HEK293 (cell line): ENCODE measurements around the gene ARHGAP10.

Experiments
- CTCF ChIA-PET: fragments of 350-600 bp; formaldehyde crosslinking; extraction: SDS; loops from one replicate; lab custom pipeline; 2021; ENCODE audit warnings: antibody characterized with exemption; lab: Yijun Ruan, JAX
- POLR2A ChIA-PET: fragments of 300-600 bp; formaldehyde crosslinking; extraction: SDS; loops from one replicate; lab custom pipeline; 2020; ENCODE audit warnings: antibody characterized with exemption, inconsistent platforms; lab: Yijun Ruan, JAX
- H3K27ac ChIP-seq: fragments of 200-500 bp; sonication (Bioruptor generic); 2 replicates; pipeline ENCODE4 v1.5.1; 2014; ENCODE audit warnings: low read depth, low read length, control low read depth, inconsistent platforms; ENCODE audit errors: extremely low read depth
- H3K36me3 ChIP-seq, 2 experiments: fragments of 200-500 bp in 1 of 2; sonication (Bioruptor generic) in 1 of 2; 1 replicate in 1 of 2; 2 replicates in 1 of 2; pipeline ENCODE4 v1.5.1; 2014 to 2017; ENCODE audit warnings: inconsistent platforms in 2 of 2, low read length in 2 of 2; ENCODE audit not compliant: control insufficient read depth in 2 of 2, insufficient read depth in 1 of 2
- H3K4me1 ChIP-seq: fragments of 200-500 bp; sonication (Bioruptor generic); 2 replicates; pipeline ENCODE4 v1.5.1; 2014; ENCODE audit warnings: mild to moderate bottlenecking, low read length, inconsistent platforms; ENCODE audit not compliant: control insufficient read depth, insufficient read depth
- H3K4me3 ChIP-seq: 2 replicates; pipeline ENCODE4 v1.5.1; 2011; ENCODE audit warnings: low read depth, mild to moderate bottlenecking, control low read depth, low read length, moderate library complexity
- H3K9me3 ChIP-seq: fragments of 200-500 bp; sonication (Bioruptor generic); 2 replicates; pipeline ENCODE4 v1.5.1; 2014; ENCODE audit warnings: low read depth, low read length, inconsistent platforms; ENCODE audit not compliant: control insufficient read depth, insufficient read depth
- FEZF1 ChIP-seq: fragments of 450-650 bp; formaldehyde crosslinking; IDR thresholded peaks from 2 replicates; pipeline ENCODE4 v1.5.1; 2016; ENCODE audit warnings: missing biosample characterization, missing genetic modification characterization
- GLIS1 ChIP-seq: fragments of 450-650 bp; formaldehyde crosslinking; IDR thresholded peaks from 2 replicates; pipeline ENCODE4 v1.5.1; 2016; ENCODE audit warnings: missing biosample characterization, missing genetic modification characterization
- HIC1 ChIP-seq: fragments of 450-650 bp; formaldehyde crosslinking; IDR thresholded peaks from 2 replicates; pipeline ENCODE4 v1.5.1; 2016; ENCODE audit warnings: missing biosample characterization, missing genetic modification characterization
- IKZF3 ChIP-seq: fragments of 450-650 bp; IDR thresholded peaks from 2 replicates; pipeline ENCODE4 v1.5.0; 2018; ENCODE audit warnings: missing biosample characterization, mild to moderate bottlenecking, missing genetic modification characterization, moderate library complexity
- OSR2 ChIP-seq: fragments of 450-650 bp; formaldehyde crosslinking; IDR thresholded peaks from 2 replicates; pipeline ENCODE4 v1.5.1; 2016; ENCODE audit warnings: missing biosample characterization, missing genetic modification characterization
- PATZ1 ChIP-seq: fragments of 450-650 bp; formaldehyde crosslinking; IDR thresholded peaks from 2 replicates; pipeline ENCODE4 v1.5.1; 2016; ENCODE audit warnings: missing biosample characterization, missing genetic modification characterization
- PRDM6 ChIP-seq: fragments of 450-650 bp; formaldehyde crosslinking; IDR thresholded peaks from 2 replicates; pipeline ENCODE4 v1.5.1; 2017; ENCODE audit warnings: missing biosample characterization, missing genetic modification characterization
- REPIN1 ChIP-seq: fragments of 450-650 bp; formaldehyde crosslinking; IDR thresholded peaks from 2 replicates; pipeline ENCODE4 v1.5.1; 2017; ENCODE audit warnings: missing biosample characterization, missing genetic modification characterization, low read depth
- ZBTB11 ChIP-seq: fragments of 450-650 bp; formaldehyde crosslinking; conservative IDR thresholded peaks from 2 replicates; pipeline ENCODE4 v1.5.1; 2016; ENCODE audit warnings: low read depth, missing biosample characterization, missing genetic modification characterization
- ZBTB17 ChIP-seq: fragments of 450-650 bp; formaldehyde crosslinking; IDR thresholded peaks from 2 replicates; pipeline ENCODE4 v1.5.1; 2016; ENCODE audit warnings: missing biosample characterization, missing genetic modification characterization
- ZBTB20 ChIP-seq: fragments of 450-650 bp; formaldehyde crosslinking; IDR thresholded peaks from 2 replicates; pipeline ENCODE4 v1.5.1; 2016; ENCODE audit warnings: missing biosample characterization, missing genetic modification characterization
- ZEB2 ChIP-seq: fragments of 450-650 bp; formaldehyde crosslinking; IDR thresholded peaks from 2 replicates; pipeline ENCODE4 v1.5.1; 2016; ENCODE audit warnings: missing biosample characterization, missing genetic modification characterization
- ZNF10 ChIP-seq: fragments of 450-650 bp; formaldehyde crosslinking; IDR thresholded peaks from 2 replicates; pipeline ENCODE4 v1.5.1; 2017; ENCODE audit warnings: missing biosample characterization, missing genetic modification characterization
- ZNF169 ChIP-seq: fragments of 450-650 bp; formaldehyde crosslinking; IDR thresholded peaks from 2 replicates; pipeline ENCODE4 v1.5.1; 2016; ENCODE audit warnings: missing biosample characterization, missing genetic modification characterization
- ZNF184 ChIP-seq: fragments of 450-650 bp; IDR thresholded peaks from 2 replicates; pipeline ENCODE4 v1.5.1; 2018; ENCODE audit warnings: missing biosample characterization, mild to moderate bottlenecking, missing genetic modification characterization
- ZNF214 ChIP-seq: fragments of 450-650 bp; formaldehyde crosslinking; IDR thresholded peaks from 2 replicates; pipeline ENCODE4 v1.5.1; 2017; ENCODE audit warnings: missing biosample characterization, mild to moderate bottlenecking, missing genetic modification characterization, borderline replicate concordance
- ZNF335 ChIP-seq: fragments of 450-650 bp; formaldehyde crosslinking; conservative IDR thresholded peaks from 2 replicates; pipeline ENCODE4 v1.5.1; 2016; ENCODE audit warnings: missing biosample characterization, missing genetic modification characterization
- ZNF449 ChIP-seq: fragments of 450-650 bp; formaldehyde crosslinking; IDR thresholded peaks from 2 replicates; pipeline ENCODE4 v1.5.1; 2017; ENCODE audit warnings: missing biosample characterization, mild to moderate bottlenecking, missing genetic modification characterization, moderate library complexity
- ZNF596 ChIP-seq: fragments of 450-650 bp; IDR thresholded peaks from 2 replicates; pipeline ENCODE4 v1.5.0; 2018; ENCODE audit warnings: missing biosample characterization, mild to moderate bottlenecking, missing genetic modification characterization, moderate library complexity
- ZNF600 ChIP-seq: fragments of 450-650 bp; formaldehyde crosslinking; IDR thresholded peaks from 2 replicates; pipeline ENCODE4 v1.5.1; 2016; ENCODE audit warnings: missing biosample characterization, missing genetic modification characterization
- ZNF670 ChIP-seq: fragments of 450-650 bp; formaldehyde crosslinking; IDR thresholded peaks from 2 replicates; pipeline ENCODE4 v1.5.1; 2016; ENCODE audit warnings: missing biosample characterization, missing genetic modification characterization, low read depth
- ZNF843 ChIP-seq: fragments of 450-650 bp; formaldehyde crosslinking; IDR thresholded peaks from 2 replicates; pipeline ENCODE4 v1.5.1; 2016; ENCODE audit warnings: missing biosample characterization, missing genetic modification characterization
- ZSCAN5A ChIP-seq: fragments of 450-650 bp; formaldehyde crosslinking; IDR thresholded peaks from 2 replicates; pipeline ENCODE4 v1.5.1; 2016; ENCODE audit warnings: missing biosample characterization, missing genetic modification characterization
- ZXDB ChIP-seq: fragments of 450-650 bp; formaldehyde crosslinking; IDR thresholded peaks from 2 replicates; pipeline ENCODE4 v1.5.1; 2016; ENCODE audit warnings: missing biosample characterization, missing genetic modification characterization

ARHGAP10 gene

GRCh38 chr4:148053298-148054003, 321.6 kb downstream of the ARHGAP10 start (continued):
- TF ChIP-seq PATZ1 (0 out of 2 replicates have a peak, but pooled peaks have one; percentile 22), ZNF10 (tag by site-specific recombination) (no peak), ZBTB11 (tag by site-specific recombination) (no peak), OSR2 (tag by site-specific recombination) (peak; percentile 31; the same call in 1 of the 2 replicates), ZNF184 (no peak), ZNF843 (peak; percentile 51; the same call in 1 of the 2 replicates), ZNF600 (tag by site-specific recombination) (peak; percentile 40; the same call in 1 of the 2 replicates), ZXDB (tag by site-specific recombination) (peak; percentile 16; the same call in 1 of the 2 replicates), ZEB2 (0 out of 2 replicates have a peak, but pooled peaks have one; percentile 18), ZNF335 (tag by site-specific recombination) (0 out of 2 replicates have a peak, but pooled peaks have one; percentile 39), IKZF3 (tag by site-specific recombination) (peak; percentile 66; the same call in 1 of the 2 replicates), REPIN1 (tag by site-specific recombination) (no peak), ZBTB17 (tag by site-specific recombination) (peak; percentile 56), GLIS1 (tag by site-specific recombination) (peak; percentile 51), ZBTB20 (tag by site-specific recombination) (peak; percentile 84), ZNF214 (tag by site-specific recombination) (no peak)

- ChIA-PET CTCF (interaction anchor here (1.2 kb wide), 1 partner anchor 9 kb away, joined by 3 read pairs; no protein-coding TSS in a partner anchor), POLR2A (no interaction called here)
- Histone ChIP-seq H3K4me3 (no peak overlapping the region), H3K4me1 (peaks cover 31% of the 10 kb centered on the region), H3K27ac (peak overlapping the region; percentile 80), H3K9me3 (no peaks in the 10 kb centered on the region), H3K36me3 (no peaks in the 10 kb centered on the region)
- TF ChIP-seq ZNF449 (tag by site-specific recombination) (no peak), GLIS1 (tag by site-specific recombination) (peak; percentile 76), ZNF169 (tag by site-specific recombination) (no peak), FEZF1 (tag by site-specific recombination) (0 out of 2 replicates have a peak, but pooled peaks have one; percentile 43), ZNF843 (0 out of 2 replicates have a peak, but pooled peaks have one; percentile 69), HIC1 (tag by site-specific recombination) (no peak), ZNF670 (no peak), ZNF596 (tag by site-specific recombination) (0 out of 2 replicates have a peak, but pooled peaks have one; percentile 8), PRDM6 (tag by site-specific recombination) (peak; percentile 89), ZSCAN5A (tag by site-specific recombination) (no peak)
Measured at GRCh38 chr4:148054275-148054674, 322.4 kb downstream of the ARHGAP10 start.
